Measurements from ENCODE around the gene ERGIC1.

GRCh38 chr5:172999372-172999973 is 165.4 kb downstream of the ERGIC1 start:
- TF ChIP-seq POLR2A (IDR thresholded peaks at IDR 0.05) (no peak), CTCF (IDR thresholded peaks at IDR 0.05) (no peak)

Measured in esophagus squamous epithelium (tissue), 4 donors.